Measurements from ENCODE around the gene SCAMP5. TPM values are rescaled to one million over a fixed set of nuclear protein-coding genes. Genes with fewer than 3 reads are reported as not detected.

SCAMP5 gene
- polyA plus RNA-seq, 2 of the 4 experiments (the other 2 are of a cell fraction) = 10.5 to 16.2 TPM

- TF ChIP-seq HOXB5 (CRISPR knock-in tag; IDR thresholded peaks at IDR 0.05) (no peak), NR3C1 (IDR thresholded peaks at IDR 0.05) (no peak), ZSCAN20 (CRISPR knock-in tag; IDR thresholded peaks at IDR 0.05) (no peak), MYC (IDR thresholded peaks at IDR 0.05; ENCODE audit: borderline replicate concordance, low read length) (no peak), KDM5A (IDR thresholded peaks at IDR 0.05) (no peak), RCOR1 (IDR thresholded peaks at IDR 0.05; ENCODE audit: low read depth, low read length) (no peak), TP53 (CRISPR knock-in tag; IDR thresholded peaks at IDR 0.05) (no peak), PBX3 (IDR thresholded peaks at IDR 0.05) (no peak), JUNB (IDR thresholded peaks at IDR 0.05) (no peak)
- FAIRE-seq = no peak
Measured at GRCh38 chr15:75069301-75069925, 74.0 kb downstream of the SCAMP5 start.

GRCh38 chr15:75070674-75071073, 75.3 kb downstream of the SCAMP5 start:
- no peak for TF ChIP-seq JUN (IDR thresholded peaks at IDR 0.05)
- Histone ChIP-seq H3K4me2 (no peak overlapping the region), H3K9me3 (peaks cover under 1% of the 10 kb centered on the region; the same call in 2 of the 3 replicates), H3K4me3 (no peak overlapping the region), H3K27ac (no peak overlapping the region), H3K4me1 (peaks cover 2% of the 10 kb centered on the region; the same call in 1 of the 3 replicates)
- FAIRE-seq = no peak
- CTCF ChIA-PET = interaction anchor here (1.0 to 1.9 kb wide), 3 partner anchors 12 to 41 kb away, joined by 3 to 5 read pairs (median 4); no protein-coding TSS in a partner anchor
- POLR2A ChIA-PET = no interaction called here
- no peak for DNase-seq (ENCODE audit: low read depth in 1 of 2, low spot score in 1 of 2)
- WGBS (ENCODE audit: missing lambda C conversion rate) = 84% methylated on average over 4 of the region's 4 CpGs
- ATAC-seq = peak in 1 of 2 experiments; percentile 39; a peak in 2 of 6 replicates

More at GRCh38 chr15:75069301-75069925, 74.0 kb downstream of the SCAMP5 start:
- Histone ChIP-seq H3K4me3 (no peak overlapping the region), H3K4me1 (peaks cover 4% of the 10 kb centered on the region; the same call in 1 of the 3 replicates), H3K4me2 (no peak overlapping the region), H3K27ac (no peak overlapping the region), H3K9me3 (no peaks in the 10 kb centered on the region)
- 76% methylated on average over 8 of the region's 8 CpGs for WGBS (ENCODE audit: missing lambda C conversion rate)
- DNase-seq (ENCODE audit: low read depth in 1 of 2, low spot score in 1 of 2) (no peak), ATAC-seq (no peak)
- CTCF ChIA-PET = interaction anchor here (1.0 to 1.9 kb wide), 3 partner anchors 13 to 238 kb away, joined by 3 to 4 read pairs (median 4); no protein-coding TSS in a partner anchor
- POLR2A ChIA-PET = no interaction called here

Small RNA genes lying within 50 kb of the gene (small RNA-seq; reads per million reads assigned to genes)
- 0 reads per million in 6 experiments for gene AC015720.1
- 0 reads per million in 6 experiments for gene RF00019

Other genes starting within 250 kb of the SCAMP5 start
- not detected in 2 replicates for gene CYP1A2, start 246.7 kb upstream of the SCAMP5 start, polyA plus RNA-seq (2011; rRNA removed)
- gene CYP1A2, start 246.7 kb upstream of the SCAMP5 start, polyA plus RNA-seq (2017; fragmentation: RNase III; extraction: RNeasy Plus Mini Kit Qiagen cat#74134 plus additional on column Dnase treatment) = not detected in 3 replicates
- gene CSK, start 213.5 kb upstream of the SCAMP5 start, polyA plus RNA-seq (2011; rRNA removed) = 17.8 and 22.2 TPM in 2 replicates
- gene CSK, start 213.5 kb upstream of the SCAMP5 start, polyA plus RNA-seq (2017; fragmentation: RNase III; extraction: RNeasy Plus Mini Kit Qiagen cat#74134 plus additional on column Dnase treatment) = 56.7 to 63.0 TPM (median 61.6 TPM) in 3 replicates
- not detected in 2 replicates for gene LMAN1L, start 182.7 kb upstream of the SCAMP5 start, polyA plus RNA-seq (2011; rRNA removed)
- not detected in 3 replicates for gene LMAN1L, start 182.7 kb upstream of the SCAMP5 start, polyA plus RNA-seq (2017; fragmentation: RNase III; extraction: RNeasy Plus Mini Kit Qiagen cat#74134 plus additional on column Dnase treatment)
- 0.05 TPM in 1 of 2 replicates, not detected in the other for gene CPLX3, start 168.9 kb upstream of the SCAMP5 start, polyA plus RNA-seq (2011; rRNA removed)
- gene CPLX3, start 168.9 kb upstream of the SCAMP5 start, polyA plus RNA-seq (2017; fragmentation: RNase III; extraction: RNeasy Plus Mini Kit Qiagen cat#74134 plus additional on column Dnase treatment) = not detected in 3 replicates
- gene ULK3, start 152.4 kb upstream of the SCAMP5 start, polyA plus RNA-seq (2011; rRNA removed) = 48.9 and 58.4 TPM in 2 replicates
- 23.0 to 28.1 TPM (median 28.0 TPM) in 3 replicates for gene ULK3, start 152.4 kb upstream of the SCAMP5 start, polyA plus RNA-seq (2017; fragmentation: RNase III; extraction: RNeasy Plus Mini Kit Qiagen cat#74134 plus additional on column Dnase treatment)
- gene SCAMP2, start 122.2 kb upstream of the SCAMP5 start, polyA plus RNA-seq (2011; rRNA removed) = 128 TPM in 2 replicates
- 40.4 to 43.3 TPM (median 41.5 TPM) in 3 replicates for gene SCAMP2, start 122.2 kb upstream of the SCAMP5 start, polyA plus RNA-seq (2017; fragmentation: RNase III; extraction: RNeasy Plus Mini Kit Qiagen cat#74134 plus additional on column Dnase treatment)
- 53.7 and 74.4 TPM in 2 replicates for gene MPI, start 105.5 kb upstream of the SCAMP5 start, polyA plus RNA-seq (2011; rRNA removed)
- 32.9 to 39.9 TPM (median 39.4 TPM) in 3 replicates for gene MPI, start 105.5 kb upstream of the SCAMP5 start, polyA plus RNA-seq (2017; fragmentation: RNase III; extraction: RNeasy Plus Mini Kit Qiagen cat#74134 plus additional on column Dnase treatment)
- gene FAM219B, start 88.7 kb upstream of the SCAMP5 start, polyA plus RNA-seq (2011; rRNA removed) = 46.2 and 65.3 TPM in 2 replicates
- 29.9 to 36.9 TPM (median 31.3 TPM) in 3 replicates for gene FAM219B, start 88.7 kb upstream of the SCAMP5 start, polyA plus RNA-seq (2017; fragmentation: RNase III; extraction: RNeasy Plus Mini Kit Qiagen cat#74134 plus additional on column Dnase treatment)
- 328 and 391 TPM in 2 replicates for gene COX5A, start 57.5 kb upstream of the SCAMP5 start, polyA plus RNA-seq (2011; rRNA removed)
- 478 to 481 TPM (median 481 TPM) in 3 replicates for gene COX5A, start 57.5 kb upstream of the SCAMP5 start, polyA plus RNA-seq (2017; fragmentation: RNase III; extraction: RNeasy Plus Mini Kit Qiagen cat#74134 plus additional on column Dnase treatment)
- 8.8 and 9.3 TPM in 2 replicates for gene RPP25, start 38.8 kb upstream of the SCAMP5 start, polyA plus RNA-seq (2011; rRNA removed)
- gene RPP25, start 38.8 kb upstream of the SCAMP5 start, polyA plus RNA-seq (2017; fragmentation: RNase III; extraction: RNeasy Plus Mini Kit Qiagen cat#74134 plus additional on column Dnase treatment) = 12.2 to 13.7 TPM (median 13.0 TPM) in 3 replicates
- gene PPCDC, start 28.0 kb downstream of the SCAMP5 start, polyA plus RNA-seq (2011; rRNA removed) = 14.5 and 18.2 TPM in 2 replicates
- 18.5 to 19.9 TPM (median 19.9 TPM) in 3 replicates for gene PPCDC, start 28.0 kb downstream of the SCAMP5 start, polyA plus RNA-seq (2017; fragmentation: RNase III; extraction: RNeasy Plus Mini Kit Qiagen cat#74134 plus additional on column Dnase treatment)
- 5.7 and 8.8 TPM in 2 replicates for gene C15orf39, start 206.3 kb downstream of the SCAMP5 start, polyA plus RNA-seq (2011; rRNA removed)
- gene C15orf39, start 206.3 kb downstream of the SCAMP5 start, polyA plus RNA-seq (2017; fragmentation: RNase III; extraction: RNeasy Plus Mini Kit Qiagen cat#74134 plus additional on column Dnase treatment) = 14.7 to 16.7 TPM (median 15.1 TPM) in 3 replicates

All from A549 (cell line).